Sigmoid colon (tissue), 4 donors: ENCODE data around the gene ZBTB47.

Experiments used
- EP300 ChIP-seq, 4 donors: sonication (generic); formaldehyde crosslinking; IDR thresholded peaks; one replicate each; pipeline ENCODE4 v1.6.1; 2017; ENCODE audit warnings: antibody characterized with exemption in 4 of 4
- POLR2A ChIP-seq, 2 donors: fragments of 450-650 bp; IDR thresholded peaks; one replicate each; pipeline ENCODE4 v1.6.1; 2016; ENCODE audit warnings: antibody characterized with exemption in 2 of 2, mild to moderate bottlenecking in 2 of 2, moderate library complexity in 2 of 2
- POLR2AphosphoS5 ChIP-seq, 4 donors: sonication (generic); formaldehyde crosslinking; IDR thresholded peaks; one replicate each; pipeline ENCODE4 v1.6.1; 2017; ENCODE audit warnings: antibody characterized with exemption in 4 of 4
- TF ChIP-seq, protein P1 (sequence below), 4 experiments: fragments of 450-650 bp in 3 of 4; fragments of 200-600 bp in 1 of 4; IDR thresholded peaks; one replicate each; pipeline ENCODE4 v1.5.1; 2016 to 2019; ENCODE audit warnings: antibody characterized with exemption in 4 of 4, mild to moderate bottlenecking in 3 of 4, moderate library complexity in 2 of 4

DNA sequence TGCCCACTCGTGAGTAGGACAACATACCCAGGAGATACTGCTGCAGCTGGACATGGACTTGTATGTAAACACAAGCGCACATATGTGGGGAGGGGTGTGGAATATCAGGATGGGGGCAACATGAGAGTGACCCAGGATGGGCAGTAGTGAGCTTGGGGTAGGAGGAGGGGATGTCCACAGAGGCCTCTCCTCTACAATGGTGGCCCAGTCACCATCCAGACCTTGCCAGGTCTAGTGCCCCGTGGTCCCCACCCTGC lies 266 bp upstream of the ZBTB47 start:
- TF ChIP-seq, protein P1, sequence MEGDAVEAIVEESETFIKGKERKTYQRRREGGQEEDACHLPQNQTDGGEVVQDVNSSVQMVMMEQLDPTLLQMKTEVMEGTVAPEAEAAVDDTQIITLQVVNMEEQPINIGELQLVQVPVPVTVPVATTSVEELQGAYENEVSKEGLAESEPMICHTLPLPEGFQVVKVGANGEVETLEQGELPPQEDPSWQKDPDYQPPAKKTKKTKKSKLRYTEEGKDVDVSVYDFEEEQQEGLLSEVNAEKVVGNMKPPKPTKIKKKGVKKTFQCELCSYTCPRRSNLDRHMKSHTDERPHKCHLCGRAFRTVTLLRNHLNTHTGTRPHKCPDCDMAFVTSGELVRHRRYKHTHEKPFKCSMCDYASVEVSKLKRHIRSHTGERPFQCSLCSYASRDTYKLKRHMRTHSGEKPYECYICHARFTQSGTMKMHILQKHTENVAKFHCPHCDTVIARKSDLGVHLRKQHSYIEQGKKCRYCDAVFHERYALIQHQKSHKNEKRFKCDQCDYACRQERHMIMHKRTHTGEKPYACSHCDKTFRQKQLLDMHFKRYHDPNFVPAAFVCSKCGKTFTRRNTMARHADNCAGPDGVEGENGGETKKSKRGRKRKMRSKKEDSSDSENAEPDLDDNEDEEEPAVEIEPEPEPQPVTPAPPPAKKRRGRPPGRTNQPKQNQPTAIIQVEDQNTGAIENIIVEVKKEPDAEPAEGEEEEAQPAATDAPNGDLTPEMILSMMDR (IDR thresholded peaks at IDR 0.05): no peak
- TF ChIP-seq POLR2A (IDR thresholded peaks at IDR 0.05) (no peak), EP300 (IDR thresholded peaks at IDR 0.05) (no peak), POLR2AphosphoS5 (IDR thresholded peaks at IDR 0.05) (no peak)
